A673 (cell line): Measurements from ENCODE around the gene NINJ2.

ENCODE experiments used
- EZH2 ChIP-seq: fragments of 200-600 bp; sonication (generic); IDR thresholded peaks from 2 replicates; pipeline ENCODE4 v1.6.1; 2017; ENCODE audit warnings: borderline replicate concordance, low read depth, mild to moderate bottlenecking, mixed read lengths, antibody characterized with exemption, low read length; ENCODE audit not compliant: poor library complexity, severe bottlenecking
- TF ChIP-seq, protein P1 (sequence below): fragments of 300-800, 200-600 bp; sonication (generic); conservative IDR thresholded peaks from 2 replicates; pipeline ENCODE4 v1.5.1; 2017; ENCODE audit warnings: low read depth, mild to moderate bottlenecking, antibody characterized with exemption, low read length, moderate library complexity, mixed read lengths

DNA sequence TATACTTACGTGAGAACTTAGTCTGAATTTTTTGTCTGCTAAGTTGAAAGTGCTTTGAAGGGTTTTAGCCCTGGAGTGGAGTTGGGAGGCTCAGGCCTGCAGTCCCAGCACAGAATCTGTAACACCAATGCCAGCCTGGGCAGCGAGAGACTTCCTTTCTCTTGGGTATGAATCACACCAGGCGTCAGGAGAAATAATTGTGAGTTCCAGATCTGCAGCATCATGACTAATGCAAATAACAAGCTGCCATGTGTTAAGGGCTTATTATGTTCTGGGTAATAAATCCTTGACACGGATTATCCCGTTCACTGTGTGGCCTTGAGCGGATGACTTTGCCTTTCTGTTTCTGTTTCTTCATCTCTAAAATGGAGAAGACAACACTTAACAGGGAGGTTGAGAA lies 132.9 kb downstream of the NINJ2 start:
- TF ChIP-seq, protein P1, sequence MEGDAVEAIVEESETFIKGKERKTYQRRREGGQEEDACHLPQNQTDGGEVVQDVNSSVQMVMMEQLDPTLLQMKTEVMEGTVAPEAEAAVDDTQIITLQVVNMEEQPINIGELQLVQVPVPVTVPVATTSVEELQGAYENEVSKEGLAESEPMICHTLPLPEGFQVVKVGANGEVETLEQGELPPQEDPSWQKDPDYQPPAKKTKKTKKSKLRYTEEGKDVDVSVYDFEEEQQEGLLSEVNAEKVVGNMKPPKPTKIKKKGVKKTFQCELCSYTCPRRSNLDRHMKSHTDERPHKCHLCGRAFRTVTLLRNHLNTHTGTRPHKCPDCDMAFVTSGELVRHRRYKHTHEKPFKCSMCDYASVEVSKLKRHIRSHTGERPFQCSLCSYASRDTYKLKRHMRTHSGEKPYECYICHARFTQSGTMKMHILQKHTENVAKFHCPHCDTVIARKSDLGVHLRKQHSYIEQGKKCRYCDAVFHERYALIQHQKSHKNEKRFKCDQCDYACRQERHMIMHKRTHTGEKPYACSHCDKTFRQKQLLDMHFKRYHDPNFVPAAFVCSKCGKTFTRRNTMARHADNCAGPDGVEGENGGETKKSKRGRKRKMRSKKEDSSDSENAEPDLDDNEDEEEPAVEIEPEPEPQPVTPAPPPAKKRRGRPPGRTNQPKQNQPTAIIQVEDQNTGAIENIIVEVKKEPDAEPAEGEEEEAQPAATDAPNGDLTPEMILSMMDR, result no peak
- TF ChIP-seq EZH2, result no peak
